ENCODE data around the gene CLIC6.

CLIC6 gene

DNA sequence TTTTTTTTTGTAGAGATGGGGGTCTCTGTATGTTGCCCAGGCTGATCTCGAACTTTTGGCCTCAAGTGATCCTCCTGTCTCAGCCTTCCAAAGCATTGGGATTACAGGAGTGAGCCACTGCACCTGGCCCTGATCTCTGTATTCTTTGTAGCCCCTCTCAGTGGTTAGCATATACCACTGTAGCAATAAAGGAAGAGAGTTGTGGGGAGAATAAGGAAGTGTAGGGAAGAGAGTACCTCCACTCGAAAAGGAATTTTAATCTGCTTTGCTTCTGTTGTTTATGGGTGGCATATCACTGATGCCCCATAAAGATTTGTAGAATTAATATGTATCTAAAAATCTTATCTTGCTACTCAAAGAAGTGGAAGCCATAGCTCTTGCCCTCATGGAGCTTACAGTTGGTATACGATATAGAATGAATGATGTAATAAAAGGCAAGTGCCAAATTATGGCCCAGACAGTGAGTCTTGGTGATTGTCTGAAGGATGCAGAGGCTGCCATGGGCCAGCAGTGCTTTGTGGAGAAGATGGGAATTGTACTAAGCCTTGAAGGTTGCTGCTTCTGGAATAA, 96.0 kb downstream of the CLIC6 start:
- TF ChIP-seq, protein P1, sequence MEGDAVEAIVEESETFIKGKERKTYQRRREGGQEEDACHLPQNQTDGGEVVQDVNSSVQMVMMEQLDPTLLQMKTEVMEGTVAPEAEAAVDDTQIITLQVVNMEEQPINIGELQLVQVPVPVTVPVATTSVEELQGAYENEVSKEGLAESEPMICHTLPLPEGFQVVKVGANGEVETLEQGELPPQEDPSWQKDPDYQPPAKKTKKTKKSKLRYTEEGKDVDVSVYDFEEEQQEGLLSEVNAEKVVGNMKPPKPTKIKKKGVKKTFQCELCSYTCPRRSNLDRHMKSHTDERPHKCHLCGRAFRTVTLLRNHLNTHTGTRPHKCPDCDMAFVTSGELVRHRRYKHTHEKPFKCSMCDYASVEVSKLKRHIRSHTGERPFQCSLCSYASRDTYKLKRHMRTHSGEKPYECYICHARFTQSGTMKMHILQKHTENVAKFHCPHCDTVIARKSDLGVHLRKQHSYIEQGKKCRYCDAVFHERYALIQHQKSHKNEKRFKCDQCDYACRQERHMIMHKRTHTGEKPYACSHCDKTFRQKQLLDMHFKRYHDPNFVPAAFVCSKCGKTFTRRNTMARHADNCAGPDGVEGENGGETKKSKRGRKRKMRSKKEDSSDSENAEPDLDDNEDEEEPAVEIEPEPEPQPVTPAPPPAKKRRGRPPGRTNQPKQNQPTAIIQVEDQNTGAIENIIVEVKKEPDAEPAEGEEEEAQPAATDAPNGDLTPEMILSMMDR (IDR thresholded peaks at IDR 0.05; ENCODE audit: insufficient read depth, low read length, poor library complexity, severe bottlenecking) = no peak
- no peak for DNase-seq (ENCODE audit: extremely low read depth, insufficient read length)
- no peaks in the 10 kb centered on the region for H3K36me3 ChIP-seq (ENCODE audit: control insufficient read depth, insufficient read depth, low read length)
- no peaks in the 10 kb centered on the region for H3K27me3 ChIP-seq (replicated peaks; ENCODE audit: control insufficient read depth, insufficient read depth, low read length)
- no peak overlapping the region for H3K4me3 ChIP-seq (replicated peaks; ENCODE audit: low read depth, low read length)

DNA sequence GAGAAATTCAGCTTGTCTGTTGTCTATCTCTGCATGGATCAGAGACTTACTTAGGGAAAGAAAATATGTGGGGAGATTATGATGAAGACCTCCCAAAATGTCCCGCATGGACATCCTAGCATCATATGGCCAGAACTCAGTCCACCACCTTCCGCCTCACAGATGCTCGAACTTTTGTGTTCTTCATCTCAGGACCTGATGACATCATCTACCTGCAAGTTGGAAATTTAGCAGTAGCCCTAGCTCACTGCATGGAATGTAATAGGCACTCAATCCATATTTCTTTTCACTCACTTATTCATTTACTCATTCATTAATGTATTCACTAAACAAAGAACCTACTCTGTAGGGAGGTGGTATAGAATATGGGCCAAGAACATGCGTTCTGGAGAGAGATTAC, 96.8 kb downstream of the CLIC6 start:
- Histone ChIP-seq H3K36me3 (ENCODE audit: control insufficient read depth, insufficient read depth, low read length) (no peaks in the 10 kb centered on the region), H3K27me3 (replicated peaks; ENCODE audit: control insufficient read depth, insufficient read depth, low read length) (no peaks in the 10 kb centered on the region), H3K4me3 (replicated peaks; ENCODE audit: low read depth, low read length) (no peak overlapping the region)
- TF ChIP-seq, protein P1 (IDR thresholded peaks at IDR 0.05; ENCODE audit: insufficient read depth, low read length, poor library complexity, severe bottlenecking) = no peak
- DNase-seq (ENCODE audit: extremely low read depth, insufficient read length) = no peak

DNA sequence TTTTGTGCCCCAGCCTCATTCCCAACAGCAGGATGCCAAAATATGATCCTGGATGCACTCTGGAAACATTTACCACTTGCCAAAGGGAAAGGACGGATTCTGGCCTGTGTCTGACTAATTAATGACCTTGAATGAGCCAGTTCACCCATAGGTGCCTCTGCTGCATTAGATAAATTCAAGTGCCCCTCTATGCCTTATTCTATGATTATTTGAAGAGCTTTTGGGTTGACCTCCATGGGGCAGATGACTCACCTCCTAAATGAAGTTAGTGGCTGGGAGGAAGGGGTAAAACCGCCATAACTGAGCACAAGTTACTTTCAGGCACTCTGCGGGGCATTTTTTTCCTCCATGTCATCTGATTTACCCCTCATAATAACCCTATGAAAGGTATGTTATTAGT, 98.1 kb downstream of the CLIC6 start:
- no peak overlapping the region for H3K4me3 ChIP-seq (replicated peaks; ENCODE audit: low read depth, low read length)
- no peaks in the 10 kb centered on the region for H3K36me3 ChIP-seq (ENCODE audit: control insufficient read depth, insufficient read depth, low read length)
- DNase-seq (ENCODE audit: extremely low read depth, insufficient read length) = no peak
- TF ChIP-seq, protein P1 (IDR thresholded peaks at IDR 0.05; ENCODE audit: insufficient read depth, low read length, poor library complexity, severe bottlenecking) = no peak
- H3K27me3 ChIP-seq (replicated peaks; ENCODE audit: control insufficient read depth, insufficient read depth, low read length) = no peaks in the 10 kb centered on the region
